HG02571 (cell line): ENCODE data around the gene IL7R.

ENCODE experiments used
- ATAC-seq: cut with Tn5 transposase; IDR thresholded peaks from one replicate; pipeline ENCODE4 v1.9.1; 2021; ENCODE audit warnings: mild to moderate bottlenecking, moderate library complexity; ENCODE audit not compliant: unreplicated experiment

IL7R gene, protein sequence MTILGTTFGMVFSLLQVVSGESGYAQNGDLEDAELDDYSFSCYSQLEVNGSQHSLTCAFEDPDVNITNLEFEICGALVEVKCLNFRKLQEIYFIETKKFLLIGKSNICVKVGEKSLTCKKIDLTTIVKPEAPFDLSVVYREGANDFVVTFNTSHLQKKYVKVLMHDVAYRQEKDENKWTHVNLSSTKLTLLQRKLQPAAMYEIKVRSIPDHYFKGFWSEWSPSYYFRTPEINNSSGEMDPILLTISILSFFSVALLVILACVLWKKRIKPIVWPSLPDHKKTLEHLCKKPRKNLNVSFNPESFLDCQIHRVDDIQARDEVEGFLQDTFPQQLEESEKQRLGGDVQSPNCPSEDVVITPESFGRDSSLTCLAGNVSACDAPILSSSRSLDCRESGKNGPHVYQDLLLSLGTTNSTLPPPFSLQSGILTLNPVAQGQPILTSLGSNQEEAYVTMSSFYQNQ

DNA sequence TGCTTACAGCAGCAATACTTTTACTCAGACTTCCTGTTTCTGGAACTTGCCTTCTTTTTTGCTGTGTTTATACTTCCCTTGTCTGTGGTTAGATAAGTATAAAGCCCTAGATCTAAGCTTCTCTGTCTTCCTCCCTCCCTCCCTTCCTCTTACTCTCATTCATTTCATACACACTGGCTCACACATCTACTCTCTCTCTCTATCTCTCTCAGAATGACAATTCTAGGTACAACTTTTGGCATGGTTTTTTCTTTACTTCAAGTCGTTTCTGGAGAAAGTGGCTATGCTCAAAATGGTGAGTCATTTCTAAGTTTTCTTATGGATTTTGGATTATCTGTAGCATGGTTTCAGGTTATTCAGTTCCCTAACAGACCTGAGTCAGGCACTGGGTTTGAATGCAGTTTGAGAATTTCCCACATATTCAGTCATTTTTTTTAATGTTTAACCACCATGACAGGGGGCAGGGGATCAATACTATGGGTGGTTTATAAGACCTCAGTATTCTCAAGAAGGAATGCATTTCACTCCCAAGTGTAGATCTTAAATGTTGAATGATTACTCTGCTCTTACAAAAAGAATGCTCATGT, at the start of gene IL7R:
Gene IL7R, plus strand, starts transcription at position 127 of the 587 bp plus-strand sequence. Its CDS starts 87 bp downstream, at position 214.
- no peak for ATAC-seq

DNA sequence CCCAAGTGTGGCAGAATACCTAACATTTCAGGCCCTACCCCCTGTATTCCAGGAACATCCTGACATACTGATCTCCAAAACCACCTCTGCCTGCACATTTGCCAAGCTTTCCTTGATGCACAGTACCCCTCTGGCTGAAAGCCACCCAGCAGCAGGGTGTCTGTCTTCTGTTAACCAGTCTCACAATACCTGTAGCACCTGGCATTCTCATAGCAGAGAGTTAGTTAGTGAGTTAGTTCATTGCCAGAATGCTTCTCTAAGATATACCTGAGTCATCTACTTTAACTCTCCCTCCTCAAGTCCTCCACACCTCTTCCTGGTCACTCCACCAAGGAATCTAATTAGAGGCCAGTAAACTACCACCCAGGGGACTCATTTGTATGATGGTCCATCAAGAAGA, 46.1 kb upstream of the IL7R start:
- no peak for ATAC-seq

DNA sequence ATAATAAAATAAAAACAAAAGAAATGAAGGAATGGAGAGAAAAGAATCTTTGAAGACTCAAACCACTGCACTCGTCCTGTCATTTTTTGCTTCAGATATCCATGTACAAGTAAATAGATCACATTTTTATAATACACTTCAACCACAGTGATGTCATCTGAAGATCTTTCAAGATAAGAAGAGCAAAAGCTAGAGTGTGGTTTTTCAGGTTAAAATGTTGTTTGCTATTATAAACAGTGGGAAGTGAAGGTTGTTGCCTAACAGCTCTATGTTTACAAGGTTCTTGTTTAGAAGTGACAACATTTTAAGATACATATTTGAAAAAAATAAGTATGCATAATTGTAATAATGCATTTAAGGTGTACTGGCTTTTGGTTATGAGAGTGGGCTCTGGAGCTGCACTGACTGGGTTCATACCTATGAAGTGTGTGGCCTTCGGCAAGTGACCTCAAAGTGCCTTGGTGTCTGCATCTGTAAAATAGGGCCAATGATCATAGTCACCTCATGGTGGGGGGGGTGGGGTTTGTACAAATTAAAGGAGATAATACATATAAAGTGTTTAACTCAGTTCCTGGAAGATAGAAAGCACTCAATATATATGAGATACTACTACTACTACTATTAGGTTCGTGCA, 45.5 kb upstream of the IL7R start:
- ATAC-seq, result no peak

DNA sequence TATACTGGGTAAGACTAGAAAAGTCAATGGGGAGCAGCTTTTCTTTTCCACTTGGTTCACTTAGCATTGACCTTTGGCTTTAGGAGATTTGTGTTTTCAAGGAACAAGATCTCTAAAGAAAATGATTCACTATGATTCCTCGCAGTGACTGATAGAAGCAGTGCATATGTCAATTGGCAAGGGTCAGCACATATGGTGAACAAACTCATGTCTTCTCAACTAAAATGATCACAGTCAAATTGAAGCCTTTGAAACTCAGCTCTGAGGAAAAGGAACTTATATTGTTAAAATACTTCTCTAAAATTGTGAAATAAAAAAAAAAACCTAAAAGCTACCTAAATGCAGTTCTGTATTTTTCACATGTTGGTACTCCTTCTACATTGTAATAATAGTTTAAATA, 43.2 kb upstream of the IL7R start:
- ATAC-seq, result no peak

DNA sequence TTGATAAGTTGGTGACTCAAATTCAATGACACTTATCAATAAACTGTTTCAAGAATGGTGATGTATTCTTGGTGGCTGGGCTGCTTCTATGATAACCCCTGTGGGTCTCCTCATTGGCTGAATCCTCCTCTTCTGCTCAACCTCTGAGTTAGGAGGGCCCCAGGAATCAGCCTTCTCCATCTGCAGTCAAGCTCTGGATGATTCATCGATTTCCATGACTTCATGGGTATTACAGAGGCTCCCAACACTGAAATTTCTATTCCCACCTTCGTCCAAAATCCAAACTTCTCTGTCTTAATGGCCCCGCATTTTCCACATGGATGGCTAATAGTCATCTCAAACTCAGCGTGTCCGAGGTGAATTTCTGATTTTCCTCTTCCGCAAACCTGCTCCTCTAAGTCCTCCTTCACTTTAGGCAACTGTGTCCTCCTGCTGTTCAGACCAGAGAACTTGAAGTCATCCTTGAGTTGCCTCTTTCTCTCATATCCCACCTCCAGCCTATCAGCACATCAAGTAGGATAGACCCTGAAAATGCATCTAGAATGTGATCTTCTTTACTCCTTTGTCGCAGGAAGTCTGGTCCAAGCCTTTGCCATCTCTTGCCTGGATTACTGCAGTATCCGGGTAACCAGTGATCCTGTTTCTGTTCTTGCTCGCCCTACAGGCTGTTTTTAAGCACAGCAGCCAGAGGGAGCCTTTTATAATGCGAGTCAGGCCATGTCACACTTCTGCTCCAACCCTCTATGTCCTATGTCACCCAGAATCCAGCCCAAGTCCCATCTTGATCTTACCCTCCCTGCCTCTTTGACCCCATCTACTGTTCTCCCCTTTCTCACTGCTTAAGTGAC, 41.4 kb upstream of the IL7R start:
- no peak for ATAC-seq

DNA sequence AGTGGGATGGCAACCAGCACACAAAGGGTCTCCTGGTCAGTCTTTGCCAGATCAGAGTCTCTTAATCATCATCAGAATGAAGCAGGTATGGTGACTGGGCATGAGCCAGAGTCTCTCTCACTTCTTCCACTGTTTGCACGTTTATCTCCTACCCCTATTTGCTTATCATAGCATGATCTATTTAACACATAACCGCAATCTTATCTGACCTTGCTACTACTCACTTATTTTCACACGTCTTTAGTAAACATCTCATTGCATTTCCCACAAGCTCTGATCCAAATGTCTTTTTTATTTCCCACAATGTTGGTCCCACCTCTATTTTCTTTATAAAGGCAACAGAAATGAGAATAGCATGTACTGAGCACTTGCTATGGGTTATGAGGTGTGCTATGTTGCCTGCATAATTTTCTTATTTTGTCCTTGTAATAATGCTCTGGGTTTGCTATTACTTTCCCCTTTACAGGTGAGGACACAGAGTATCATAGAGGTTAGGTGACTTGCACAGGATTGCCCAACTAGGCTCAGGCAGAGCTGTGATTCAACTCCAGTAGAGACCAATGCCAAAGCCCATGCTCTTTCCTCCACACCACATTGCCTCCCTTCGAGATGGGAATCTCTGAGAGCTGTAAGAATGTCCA, 39.7 kb upstream of the IL7R start:
- ATAC-seq, result no peak

DNA sequence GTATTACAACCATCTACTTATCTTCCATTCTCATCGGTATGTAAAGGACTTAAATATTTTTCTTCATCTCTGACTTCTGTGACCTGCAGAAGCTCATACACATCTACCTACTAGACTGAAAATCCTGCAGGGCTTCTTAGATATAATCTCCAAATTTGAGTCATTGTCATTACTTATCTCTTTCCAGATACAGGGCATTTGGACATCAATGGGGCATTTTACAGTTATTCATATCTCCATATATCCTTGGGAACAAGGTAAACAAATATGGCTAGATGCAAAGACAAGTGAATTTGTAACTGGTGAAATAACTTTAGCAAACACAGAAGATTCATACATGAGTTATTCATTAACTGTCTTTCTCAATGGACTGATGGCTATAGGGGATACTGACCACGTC, 37.7 kb upstream of the IL7R start:
- ATAC-seq, result no peak

DNA sequence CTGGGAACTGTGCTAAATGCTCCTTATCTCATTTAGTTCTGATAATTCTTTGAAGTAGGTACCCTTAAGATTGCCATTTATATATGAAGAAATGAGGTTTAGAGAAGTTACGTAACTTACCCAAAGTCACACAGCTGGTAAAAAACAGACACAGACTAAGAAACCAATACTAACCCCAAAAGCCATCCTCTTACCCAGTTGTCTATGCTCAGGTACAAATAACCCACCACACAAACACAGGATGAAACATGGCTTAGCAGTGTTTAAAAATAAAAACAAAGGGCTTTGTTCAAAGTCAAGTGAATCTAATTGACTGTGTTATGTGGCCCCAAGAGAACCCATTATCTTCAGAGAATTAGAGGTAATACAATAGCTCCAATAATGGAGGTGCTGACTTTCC, 37.0 kb upstream of the IL7R start:
- ATAC-seq, result no peak

DNA sequence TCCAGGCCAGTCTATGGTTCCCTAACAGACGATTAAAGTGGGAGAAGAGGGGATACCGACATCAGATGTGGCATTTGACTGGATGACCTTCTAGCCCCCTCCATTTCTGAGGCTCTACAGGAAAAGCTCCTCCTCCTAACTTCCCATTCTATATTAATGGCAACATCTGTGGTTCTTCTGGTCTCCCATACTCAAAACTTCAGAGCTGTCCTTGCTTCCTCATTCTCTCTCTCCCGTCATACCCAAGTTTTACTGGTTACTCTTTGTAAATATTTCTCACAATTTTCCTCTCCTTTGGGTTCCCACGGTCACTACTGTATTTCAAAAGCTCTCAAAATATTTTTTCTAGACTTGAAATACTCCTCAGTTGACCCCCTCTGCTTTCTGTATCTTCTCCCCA, 36.0 kb upstream of the IL7R start:
- no peak for ATAC-seq

DNA sequence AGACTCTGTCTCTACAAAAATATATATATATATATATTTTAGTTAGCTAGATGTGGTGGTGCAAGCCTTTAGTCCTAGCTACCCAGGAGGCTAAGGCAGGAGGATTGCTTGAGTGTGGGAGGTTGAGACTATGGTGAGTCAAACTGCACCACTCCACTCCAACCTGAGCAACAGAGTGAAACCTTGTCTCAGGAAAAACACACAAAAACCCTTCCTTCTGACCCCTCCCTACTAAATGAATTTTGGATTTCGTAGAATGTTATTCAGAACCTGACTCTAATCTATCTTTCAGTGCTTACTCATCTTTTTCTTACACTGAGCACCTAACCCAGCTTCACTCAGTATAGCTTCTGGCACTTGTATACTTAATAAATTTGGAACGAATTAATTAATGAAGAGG, 35.2 kb upstream of the IL7R start:
- no peak for ATAC-seq

DNA sequence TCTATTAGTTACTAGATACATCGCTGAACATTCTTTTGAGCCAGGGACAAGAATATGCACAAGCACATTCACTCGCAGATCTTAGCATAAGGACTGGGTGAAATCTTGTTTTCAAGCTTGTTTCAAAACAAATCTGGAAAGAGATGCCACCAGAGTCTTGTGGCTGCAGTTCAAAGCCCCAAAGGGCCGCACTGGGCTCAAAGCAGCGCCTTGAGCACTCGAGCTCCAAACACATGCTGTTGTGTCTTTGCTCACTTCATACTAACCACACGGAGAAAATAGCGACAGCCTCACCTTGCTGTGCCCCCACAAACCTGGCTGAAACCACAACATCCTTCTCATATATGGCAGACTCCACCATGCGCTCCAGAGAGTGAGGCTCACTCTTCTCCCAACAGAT, 34.2 kb upstream of the IL7R start:
- no peak for ATAC-seq

DNA sequence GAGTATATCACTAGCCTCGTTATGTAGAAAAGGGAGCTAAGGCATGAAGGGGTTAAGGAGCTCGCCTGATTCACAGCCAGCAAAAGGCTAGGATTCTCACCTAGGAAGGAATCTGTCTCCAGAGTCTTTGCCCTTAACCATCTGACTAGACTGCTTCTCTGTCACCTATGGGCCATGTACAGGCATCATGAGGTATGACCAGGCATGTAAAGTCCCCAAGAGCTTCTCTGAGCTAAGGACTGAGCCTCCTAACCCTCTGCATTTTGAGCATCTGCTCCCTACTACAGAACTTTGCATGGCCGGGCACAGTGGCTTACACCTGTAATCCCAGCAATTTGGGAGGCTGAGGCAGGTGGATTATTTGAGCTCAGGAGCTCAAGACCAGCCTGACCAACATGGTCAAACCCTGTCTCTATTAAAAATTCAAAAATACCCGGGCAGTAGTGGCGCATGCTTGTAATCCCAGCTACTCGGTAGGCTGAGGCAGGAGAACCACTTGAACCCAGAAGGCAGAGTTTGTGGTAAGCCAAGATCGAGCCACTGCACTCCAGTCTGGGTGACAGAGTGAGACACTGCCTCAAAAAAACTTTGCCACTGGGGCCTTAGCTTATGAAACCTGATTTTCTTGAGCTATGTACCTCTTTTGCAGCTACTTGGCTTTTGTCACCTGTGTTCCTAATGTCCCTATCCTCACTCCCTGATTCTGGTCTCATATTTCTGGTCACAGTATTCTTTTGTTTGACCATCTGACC, 33.2 kb upstream of the IL7R start:
- ATAC-seq, result no peak

DNA sequence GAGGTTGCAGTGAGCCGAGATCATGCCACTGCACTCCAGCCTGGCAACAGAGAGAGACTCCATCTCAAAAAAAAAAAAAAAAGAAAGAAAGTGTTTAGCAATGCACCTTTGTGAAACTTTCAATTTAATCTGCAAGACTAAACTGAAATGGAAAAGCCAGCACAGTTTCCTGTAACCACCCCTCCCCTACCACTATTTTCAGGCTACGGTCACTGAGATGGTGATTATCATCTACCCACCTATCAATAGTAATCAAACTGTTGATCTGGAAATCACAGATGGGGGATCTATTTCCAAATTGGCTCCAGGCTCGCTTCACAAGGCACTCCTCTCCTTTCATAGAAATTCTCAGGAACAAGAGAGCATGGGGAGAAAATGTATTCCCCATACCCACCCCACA, 30.6 kb upstream of the IL7R start:
- no peak for ATAC-seq

DNA sequence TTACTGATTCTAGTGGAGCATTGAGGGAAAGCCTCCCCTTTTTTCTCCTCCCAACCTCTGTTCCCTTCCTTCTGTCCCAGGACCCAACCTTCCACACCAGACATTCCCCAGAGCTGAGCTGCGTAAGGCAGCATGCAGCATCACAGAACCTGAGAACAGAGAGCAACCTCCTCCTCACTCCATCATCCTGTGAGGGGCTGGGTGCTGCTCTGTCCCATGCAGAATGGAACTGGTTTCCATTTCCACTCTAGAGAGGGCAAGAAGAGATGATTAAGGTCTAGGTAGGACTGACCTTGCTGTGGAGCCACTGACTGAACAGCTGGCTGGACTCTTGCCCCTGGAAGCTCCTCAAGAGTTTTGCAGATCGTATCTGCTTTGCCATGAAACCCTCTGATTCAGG, 30.1 kb upstream of the IL7R start:
- no peak for ATAC-seq

DNA sequence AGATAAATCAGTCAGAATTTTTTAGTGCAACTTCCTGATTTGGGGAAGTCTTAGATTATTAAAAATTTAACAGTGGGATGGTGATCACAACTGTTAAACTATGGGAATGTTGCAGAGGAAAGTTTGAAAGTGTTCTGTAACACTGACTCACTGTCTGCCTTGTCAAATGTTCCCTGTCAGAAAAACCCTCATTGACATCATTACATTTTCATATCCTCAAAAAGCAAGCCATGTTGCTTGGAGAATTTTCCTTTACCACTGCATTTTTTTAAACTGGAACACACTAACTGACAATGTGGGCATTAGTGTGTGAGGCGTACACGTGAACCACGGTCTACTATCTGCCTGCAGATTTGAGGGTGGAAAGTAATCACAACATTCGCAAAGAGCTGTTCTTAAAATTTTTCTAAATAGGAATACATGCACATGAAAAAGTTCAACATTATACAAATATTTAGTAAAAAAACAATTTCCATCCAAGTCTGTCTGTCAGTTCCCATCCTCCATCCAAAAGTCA, 28.6 kb upstream of the IL7R start:
- no peak for ATAC-seq

DNA sequence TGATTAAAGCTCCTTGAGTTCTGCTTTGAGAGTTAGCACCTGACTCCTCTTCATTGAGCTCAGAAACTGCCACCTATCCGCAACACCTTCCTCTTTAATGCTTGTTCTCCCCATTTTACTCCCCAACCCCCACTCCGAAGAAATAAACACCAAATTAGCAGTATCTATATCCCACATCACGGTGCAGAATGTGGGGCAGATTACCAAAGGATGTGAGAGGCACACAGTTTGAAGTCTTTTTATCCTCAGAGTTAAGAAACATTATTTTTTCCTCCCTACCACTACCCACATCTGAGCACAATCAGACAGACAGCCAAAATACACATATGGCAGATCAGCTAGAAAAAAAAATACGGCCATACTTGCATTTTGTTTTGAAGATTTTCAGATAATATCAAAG, 26.1 kb upstream of the IL7R start:
- no peak for ATAC-seq

DNA sequence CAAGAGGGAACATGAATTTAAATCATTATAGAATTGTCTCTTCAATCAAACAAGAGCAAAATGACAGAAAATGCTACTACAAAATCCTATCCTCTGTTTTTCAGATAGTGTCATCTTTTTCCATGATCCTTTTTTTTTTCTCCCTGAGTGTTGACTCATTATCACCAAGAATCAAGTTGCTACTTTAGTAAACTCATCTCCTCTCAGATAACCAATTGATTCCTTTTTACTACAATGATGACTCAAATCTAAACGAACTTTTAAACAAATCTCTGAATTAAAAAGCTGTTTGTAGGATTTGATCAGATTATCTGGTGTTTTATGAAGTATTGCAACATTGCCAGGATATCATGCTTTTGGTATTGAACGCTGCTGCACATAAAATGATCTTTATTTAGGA, 23.9 kb upstream of the IL7R start:
- no peak for ATAC-seq

DNA sequence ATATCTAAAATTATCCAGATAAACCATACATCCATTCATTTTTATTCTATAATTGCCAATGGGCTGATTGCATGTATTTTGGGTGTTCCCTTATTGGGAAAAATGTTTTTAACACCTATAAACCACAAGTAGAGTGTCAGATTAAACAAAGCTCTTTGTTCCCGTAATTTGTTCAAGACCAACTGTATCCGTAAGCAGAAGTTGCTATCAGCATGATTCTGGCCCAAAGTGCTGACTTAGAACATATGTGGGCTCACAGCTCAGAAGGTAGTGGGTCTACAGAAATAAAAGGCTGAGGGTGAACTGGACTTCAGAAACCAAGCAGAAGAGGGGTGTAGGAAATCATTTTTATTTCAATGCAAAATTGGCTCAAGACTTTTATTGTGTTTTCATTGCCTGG, 23.5 kb upstream of the IL7R start:
- ATAC-seq, result no peak

DNA sequence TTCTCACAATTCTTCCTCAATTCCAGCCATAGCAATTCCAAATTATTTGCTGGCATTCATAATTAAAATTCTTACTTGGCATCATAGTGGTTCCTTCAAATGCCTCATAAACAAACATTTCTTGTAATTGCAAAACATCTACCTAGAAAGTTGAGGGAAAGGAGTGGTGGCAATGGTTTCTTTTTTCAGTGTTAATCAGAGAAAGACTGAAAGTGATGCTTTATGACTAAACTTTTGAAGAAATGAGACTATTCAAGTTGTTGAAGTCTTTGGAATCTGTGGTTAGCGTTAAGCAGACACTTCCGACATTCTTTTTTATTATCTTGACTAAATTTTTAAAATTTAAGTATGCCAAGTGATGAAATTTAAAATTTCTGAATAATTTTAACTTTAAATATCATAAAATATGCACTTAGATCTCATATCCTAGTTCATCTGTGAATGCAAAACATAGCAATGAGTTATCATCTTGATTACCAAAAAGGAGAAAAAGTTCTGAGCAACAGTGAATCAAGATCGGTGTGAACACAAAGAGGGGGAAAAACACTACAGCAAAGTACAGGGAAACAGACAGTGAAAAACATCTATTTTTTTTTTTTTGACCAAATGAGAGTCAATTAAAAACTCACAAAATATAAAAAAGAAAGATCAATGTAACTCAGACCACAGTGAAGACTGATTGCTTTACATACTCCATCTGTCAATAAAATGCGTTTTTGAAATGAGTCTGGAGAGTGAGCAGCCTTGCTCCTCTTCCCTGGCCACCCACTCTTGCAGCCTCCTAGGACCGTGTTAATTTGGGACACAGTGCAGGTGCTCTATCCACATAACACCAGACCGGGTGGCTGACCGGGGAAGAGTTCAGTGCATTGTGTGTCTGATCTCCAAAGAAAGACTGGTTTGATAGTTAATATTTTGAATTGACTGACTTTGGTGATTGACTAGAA, 20.6 kb upstream of the IL7R start:
- ATAC-seq, result no peak
